Activated CD8-positive, alpha-beta T cell treated with anti-CD3 and anti-CD28 coated beads for 36 hours (primary cell): ENCODE data around the gene LAMTOR2. TPM values are rescaled to one million over a fixed set of nuclear protein-coding genes. Genes with fewer than 3 reads are reported as not detected.

ENCODE experiments used
- ATAC-seq: fragments of 200-7000 bp; cut with Tn5 transposase; one replicate; pipeline ENCODE4 v1.10.0; 2021; ENCODE audit warnings: mild to moderate bottlenecking, moderate library complexity
- CTCF ChIA-PET: fragments of 350-600 bp; sonication (Branson Sonifier 250); formaldehyde crosslinking; loops from one replicate; lab custom pipeline; 2021; ENCODE audit warnings: antibody characterized with exemption; lab: Charles Lee
- POLR2A ChIA-PET: fragments of 350-600 bp; sonication (Branson Sonifier 250); formaldehyde crosslinking; loops from one replicate; lab custom pipeline; 2021; ENCODE audit warnings: antibody characterized with exemption; lab: Charles Lee
- DNase-seq: peaks from one replicate; pipeline ENCODE4 v3.0.0-alpha.2; 2020
- H3K27ac Mint-ChIP-seq: one replicate; pipeline ENCODE4 v1.8.0; 2021; ENCODE audit warnings: mild to moderate bottlenecking, mixed read lengths
- H3K27me3 Mint-ChIP-seq: one replicate; pipeline ENCODE4 v1.8.0; 2021; ENCODE audit warnings: mixed read lengths
- H3K36me3 Mint-ChIP-seq: one replicate; pipeline ENCODE4 v1.8.0; 2021; ENCODE audit warnings: low read depth, mixed read lengths
- H3K4me1 Mint-ChIP-seq: one replicate; pipeline ENCODE4 v1.8.0; 2021; ENCODE audit warnings: low read depth, mixed read lengths
- H3K4me3 Mint-ChIP-seq: one replicate; pipeline ENCODE4 v1.8.0; 2021; ENCODE audit warnings: mild to moderate bottlenecking, moderate library complexity, mixed read lengths
- H3K9me3 Mint-ChIP-seq: one replicate; pipeline ENCODE4 v1.8.0; 2021; ENCODE audit warnings: mixed read lengths
- CTCF ChIP-seq: fragments of 200-600 bp; IDR thresholded peaks from one replicate; pipeline ENCODE4 v1.8.0; 2022; ENCODE audit warnings: antibody characterized with exemption, mild to moderate bottlenecking
- intact Hi-C: fragments of 100-400 bp; cut with micrococcal nuclease; formaldehyde crosslinking; loops from one replicate; pipeline ENCODE4 v1.10.0; 2022
- total RNA-seq, 2 experiments: library from RNA; stranded (reverse); gene quantifications; one replicate each; pipeline ENCODE4 v1.2.3, GENCODE V29; 2021

LAMTOR2 gene
- total RNA-seq, 2 experiments from 2014 or later, result 48.9 to 49.4 TPM

GRCh38 chr1:156102633-156103511, 48.3 kb downstream of the LAMTOR2 start:
- Mint-ChIP-seq H3K9me3 (no peaks in the 10 kb centered on the region), H3K4me1 (peaks cover 67% of the 10 kb centered on the region), H3K4me3 (no peak overlapping the region), H3K27ac (peak overlapping the region; percentile 71), H3K27me3 (peaks cover 8% of the 10 kb centered on the region), H3K36me3 (no peaks in the 10 kb centered on the region)
- intact Hi-C loops, result no loop called here
- ChIA-PET POLR2A (interaction anchor here (0.7 to 3.6 kb wide), 9 partner anchors 11 to 180 kb away, joined by 3 to 24 read pairs (median 4); partner anchors contain the start of genes LMNA and SMG5), CTCF (interaction anchor here (1.6 to 22.5 kb wide), 2 partner anchors 12 to 29 kb away, joined by 5 to 772 read pairs; no protein-coding TSS in a partner anchor)
- no peak for DNase-seq
- ATAC-seq, result no peak
- TF ChIP-seq CTCF, result no peak

- Mint-ChIP-seq H3K27ac (peak overlapping the region; percentile 71), H3K9me3 (no peaks in the 10 kb centered on the region), H3K4me3 (no peak overlapping the region), H3K36me3 (no peaks in the 10 kb centered on the region), H3K4me1 (peaks cover 63% of the 10 kb centered on the region), H3K27me3 (peaks cover 8% of the 10 kb centered on the region)
- DNase-seq (peak; percentile 76), ATAC-seq (peak; percentile 9)
- intact Hi-C loops, result no loop called here
- POLR2A ChIA-PET, result interaction anchor here (0.6 to 3.6 kb wide), 7 partner anchors 11 to 179 kb away, joined by 3 to 24 read pairs (median 4); partner anchors contain the start of genes LMNA and SMG5
- CTCF ChIA-PET, result interaction anchor here (0.7 to 22.5 kb wide), 6 partner anchors 7 to 122 kb away, joined by 3 to 772 read pairs (median 32); no protein-coding TSS in a partner anchor
- TF ChIP-seq CTCF, result no peak
These were observed 49.0 kb downstream of the LAMTOR2 start for GRCh38 chr1:156103521-156103947.

GRCh38 chr1:156104065-156104810, 49.7 kb downstream of the LAMTOR2 start:
- POLR2A ChIA-PET, result interaction anchor here (0.6 to 3.9 kb wide), 10 partner anchors 10 to 179 kb away, joined by 3 to 30 read pairs (median 4); partner anchors contain the start of genes LMNA, PMF1 and SMG5
- intact Hi-C loops, result no loop called here
- ATAC-seq (peak; percentile 9), DNase-seq (peak; percentile 51)
- H3K9me3 Mint-ChIP-seq, result no peaks in the 10 kb centered on the region
- no peak for TF ChIP-seq CTCF
- CTCF ChIA-PET, result interaction anchor here (0.6 to 7.1 kb wide), 5 partner anchors 8 to 499 kb away, joined by 3 to 76 read pairs (median 3); no protein-coding TSS in a partner anchor
- peaks cover 64% of the 10 kb centered on the region for H3K4me1 Mint-ChIP-seq
- H3K4me3 Mint-ChIP-seq, result no peak overlapping the region
- peaks cover 8% of the 10 kb centered on the region for H3K27me3 Mint-ChIP-seq
- H3K36me3 Mint-ChIP-seq, result no peaks in the 10 kb centered on the region
- H3K27ac Mint-ChIP-seq, result peak overlapping the region; percentile 76

GRCh38 chr1:156104861-156105832, 50.6 kb downstream of the LAMTOR2 start:
- ATAC-seq (no peak), DNase-seq (no peak)
- Mint-ChIP-seq H3K4me1 (peaks cover 66% of the 10 kb centered on the region), H3K36me3 (no peaks in the 10 kb centered on the region), H3K4me3 (peak overlapping the region; percentile 55), H3K27me3 (peaks cover 8% of the 10 kb centered on the region), H3K27ac (peak overlapping the region; percentile 91), H3K9me3 (no peaks in the 10 kb centered on the region)
- ChIA-PET POLR2A (interaction anchor here (0.7 to 3.9 kb wide), 9 partner anchors 9 to 177 kb away, joined by 3 to 30 read pairs (median 4); partner anchors contain the start of genes LMNA, PMF1 and SMG5), CTCF (interaction anchor here (0.6 to 7.1 kb wide), 4 partner anchors 8 to 498 kb away, joined by 3 to 76 read pairs (median 31); no protein-coding TSS in a partner anchor)
- intact Hi-C loops, result no loop called here
- TF ChIP-seq CTCF, result no peak
